Tibial nerve (tissue), 4 donors: ENCODE measurements around the gene GMEB2. TPM values are rescaled to one million over a fixed set of nuclear protein-coding genes. Genes with fewer than 3 reads are reported as not detected.

Source experiments
- DNase-seq, 2 donors: peaks; one replicate each; pipeline ENCODE4 v3.0.0-alpha.2; 2019; ENCODE audit warnings: low spot score in 2 of 2
- H3K27ac ChIP-seq, 4 donors: fragments of 200-600 bp; sonication (generic) in 3 of 4; one replicate each; pipeline ENCODE4 v1.5.1; 2017 to 2019; ENCODE audit warnings: mild to moderate bottlenecking in 1 of 4
- H3K27me3 ChIP-seq, 2 donors: fragments of 200-600 bp; sonication (generic) in 1 of 2; one replicate each; pipeline versions ENCODE4 v1.5.1 to v1.6.0; 2017 to 2019
- H3K36me3 ChIP-seq, 3 donors: fragments of 200-600 bp; sonication (generic); one replicate each; pipeline ENCODE4 v1.5.1; 2018 to 2019
- H3K4me1 ChIP-seq, 4 donors: fragments of 200-600 bp; sonication (generic) in 3 of 4; one replicate each; pipeline ENCODE4 v1.5.1; 2017 to 2019
- H3K4me3 ChIP-seq, 4 donors: fragments of 200-600 bp; sonication (generic) in 3 of 4; one replicate each; pipeline ENCODE4 v1.5.1; 2017 to 2019; ENCODE audit warnings: mild to moderate bottlenecking in 1 of 4, moderate library complexity in 1 of 4
- H3K9me3 ChIP-seq, 4 donors: fragments of 200-600 bp; sonication (generic) in 3 of 4; one replicate each; pipeline ENCODE4 v1.5.1; 2017 to 2019
- EP300 ChIP-seq, 2 donors: sonication (generic); formaldehyde crosslinking; IDR thresholded peaks; one replicate each; pipeline ENCODE4 v1.6.1; 2017; ENCODE audit warnings: antibody characterized with exemption in 2 of 2, mild to moderate bottlenecking in 1 of 2
- POLR2A ChIP-seq, 2 donors: fragments of 450-650 bp; IDR thresholded peaks; one replicate each; pipeline ENCODE4 v1.6.1; 2017; ENCODE audit warnings: antibody characterized with exemption in 2 of 2, mild to moderate bottlenecking in 2 of 2, moderate library complexity in 2 of 2
- WGBS, 2 donors: methylation state at CpG; one replicate each; pipeline ENCODE4 v1.1.5; 2018; 5-methylcytosine and 5-hydroxymethylcytosine counted together
- total RNA-seq, 4 donors: library from RNA; depleted of rRNA; stranded (reverse); fragments of >200 nt; gene quantifications; one replicate each; pipeline ENCODE4 v1.1.0, GENCODE V29; 2016
- TF ChIP-seq, protein P1 (sequence below), 5 experiments: fragments of 200-600 bp in 3 of 5; fragments of 450-650 bp in 2 of 5; sonication (generic) in 3 of 5; IDR thresholded peaks; one replicate each; pipeline ENCODE4 v1.5.1; 2016 to 2019; ENCODE audit warnings: antibody characterized with exemption in 5 of 5, mild to moderate bottlenecking in 3 of 5, moderate library complexity in 2 of 5

Gene GMEB2
- total RNA-seq, 4 donors from 2014 or later: 12.5 to 14.7 (median 13.7) TPM

DNA sequence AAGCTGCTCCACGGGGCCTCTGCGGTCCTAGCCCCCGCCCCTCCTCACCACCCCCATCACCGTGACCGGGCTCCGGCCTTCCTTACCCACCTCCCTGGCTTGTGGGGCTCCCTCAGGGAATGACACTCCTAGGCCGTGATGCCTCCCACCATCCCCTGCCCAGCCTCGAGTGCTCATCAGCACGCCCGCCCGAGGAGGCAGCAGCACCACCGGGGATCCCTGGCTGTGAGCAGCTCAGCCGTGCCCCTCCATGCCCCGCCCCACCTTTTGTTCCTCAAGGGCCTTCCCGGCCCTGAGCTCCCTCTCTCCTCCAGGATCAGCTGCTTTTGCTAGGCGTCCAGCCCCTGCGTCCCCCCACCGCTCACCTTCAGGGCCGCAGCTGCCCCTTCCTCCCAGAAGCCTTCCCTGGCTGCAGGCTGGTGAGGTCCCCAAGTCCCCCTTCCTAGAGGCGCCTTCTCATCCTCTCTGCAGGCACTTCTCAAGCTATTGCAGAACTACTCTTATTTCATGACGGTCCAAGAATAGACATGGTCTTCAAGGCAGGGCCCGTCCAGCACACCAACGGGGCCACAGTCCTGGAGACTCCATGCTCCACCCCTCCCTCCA lies 69.9 kb downstream of the GMEB2 start:
- no peak for DNase-seq
- H3K27me3 ChIP-seq: no peaks in the 10 kb centered on the region
- H3K4me1 ChIP-seq: peaks cover 0 to 23% (median 13%) of the 10 kb centered on the region in 4 donors
- H3K4me3 ChIP-seq: no peak overlapping the region
- TF ChIP-seq POLR2A (IDR thresholded peaks at IDR 0.05) (no peak), EP300 (IDR thresholded peaks at IDR 0.05) (no peak)
- TF ChIP-seq, protein P1, sequence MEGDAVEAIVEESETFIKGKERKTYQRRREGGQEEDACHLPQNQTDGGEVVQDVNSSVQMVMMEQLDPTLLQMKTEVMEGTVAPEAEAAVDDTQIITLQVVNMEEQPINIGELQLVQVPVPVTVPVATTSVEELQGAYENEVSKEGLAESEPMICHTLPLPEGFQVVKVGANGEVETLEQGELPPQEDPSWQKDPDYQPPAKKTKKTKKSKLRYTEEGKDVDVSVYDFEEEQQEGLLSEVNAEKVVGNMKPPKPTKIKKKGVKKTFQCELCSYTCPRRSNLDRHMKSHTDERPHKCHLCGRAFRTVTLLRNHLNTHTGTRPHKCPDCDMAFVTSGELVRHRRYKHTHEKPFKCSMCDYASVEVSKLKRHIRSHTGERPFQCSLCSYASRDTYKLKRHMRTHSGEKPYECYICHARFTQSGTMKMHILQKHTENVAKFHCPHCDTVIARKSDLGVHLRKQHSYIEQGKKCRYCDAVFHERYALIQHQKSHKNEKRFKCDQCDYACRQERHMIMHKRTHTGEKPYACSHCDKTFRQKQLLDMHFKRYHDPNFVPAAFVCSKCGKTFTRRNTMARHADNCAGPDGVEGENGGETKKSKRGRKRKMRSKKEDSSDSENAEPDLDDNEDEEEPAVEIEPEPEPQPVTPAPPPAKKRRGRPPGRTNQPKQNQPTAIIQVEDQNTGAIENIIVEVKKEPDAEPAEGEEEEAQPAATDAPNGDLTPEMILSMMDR (IDR thresholded peaks at IDR 0.05): no peak
- H3K36me3 ChIP-seq: peaks cover 0 to 44% (median 4%) of the 10 kb centered on the region in 3 donors
- H3K9me3 ChIP-seq: no peaks in the 10 kb centered on the region
- H3K27ac ChIP-seq: no peak overlapping the region
- WGBS, 2 donors: 57 to 66% methylated on average over 21 to 23 of the region's 23 CpGs

- H3K27ac ChIP-seq: no peak overlapping the region
- peaks cover 0 to 32% (median 4%) of the 10 kb centered on the region in 3 donors for H3K36me3 ChIP-seq
- no peak overlapping the region for H3K4me3 ChIP-seq
- no peak for DNase-seq
- H3K9me3 ChIP-seq: no peaks in the 10 kb centered on the region
- H3K27me3 ChIP-seq: no peaks in the 10 kb centered on the region
- peaks cover 0 to 23% (median 13%) of the 10 kb centered on the region in 4 donors for H3K4me1 ChIP-seq
- 92 to 95% methylated on average over 33 to 35 of the region's 45 CpGs for WGBS, 2 donors
- TF ChIP-seq EP300 (IDR thresholded peaks at IDR 0.05) (no peak), POLR2A (IDR thresholded peaks at IDR 0.05) (no peak)
- TF ChIP-seq, protein P1 (IDR thresholded peaks at IDR 0.05): no peak
Observed at GRCh38 chr20:63555661-63556381, 71.1 kb downstream of the GMEB2 start.

GRCh38 chr20:63554361-63555278 lies 72.3 kb downstream of the GMEB2 start:
- TF ChIP-seq EP300 (IDR thresholded peaks at IDR 0.05) (no peak), POLR2A (IDR thresholded peaks at IDR 0.05) (no peak)
- TF ChIP-seq, protein P1 (IDR thresholded peaks at IDR 0.05): no peak
- WGBS, 2 donors: 74 to 75% methylated on average over 20 to 21 of the region's 38 CpGs
- no peaks in the 10 kb centered on the region for H3K9me3 ChIP-seq
- DNase-seq: no peak
- H3K27me3 ChIP-seq: peaks cover 0 to 12% of the 10 kb centered on the region in 2 donors
- H3K27ac ChIP-seq: peak overlapping the region in 2 of 4 donors; percentile 50 to 58
- peak overlapping the region; percentile 25 to 68 (median 55) for H3K4me3 ChIP-seq
- peaks cover 0 to 20% (median 0%) of the 10 kb centered on the region in 3 donors for H3K36me3 ChIP-seq
- H3K4me1 ChIP-seq: peaks cover 0 to 23% (median 13%) of the 10 kb centered on the region in 4 donors

DNA sequence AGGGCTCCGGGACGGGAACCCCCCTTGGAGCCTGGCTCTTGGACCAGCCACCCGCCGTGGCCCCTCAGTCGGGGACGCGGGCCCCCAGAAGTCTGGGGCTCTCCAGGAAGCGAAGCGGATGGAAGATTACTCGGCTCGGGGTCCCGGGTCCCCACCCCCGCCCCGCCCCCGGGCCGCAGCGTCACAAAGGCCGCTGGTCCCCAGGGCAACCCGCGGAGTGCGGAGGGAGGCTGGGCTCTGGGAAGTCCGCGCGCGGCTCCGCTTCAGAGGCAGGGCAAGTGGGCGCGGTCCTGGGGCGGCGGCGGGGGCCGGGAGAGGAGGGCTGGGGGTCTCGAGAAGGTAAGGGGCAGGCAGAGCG lies 73.0 kb downstream of the GMEB2 start, which contains the start of gene FNDC11:
Gene FNDC11 (plus strand): TSS at position 227 of the 358 bp plus-strand sequence. CDS start 1,505 bp downstream, outside the sequence.
- Histone ChIP-seq H3K36me3 (peaks cover 0 to 16% (median 0%) of the 10 kb centered on the region in 3 donors), H3K4me1 (peaks cover 0 to 23% (median 13%) of the 10 kb centered on the region in 4 donors), H3K9me3 (no peaks in the 10 kb centered on the region), H3K4me3 (peak within 1 kb of the TSS; percentile 25 to 68 (median 55)), H3K27ac (peak within 1 kb of the TSS in 2 of 4 donors; percentile 50 to 58), H3K27me3 (peaks cover 0 to 18% of the 10 kb centered on the region in 2 donors)
- TF ChIP-seq, protein P1 (IDR thresholded peaks at IDR 0.05): no peak
- TF ChIP-seq EP300 (IDR thresholded peaks at IDR 0.05) (no peak), POLR2A (IDR thresholded peaks at IDR 0.05) (no peak)
- no peak for DNase-seq
- WGBS, 2 donors: 0 to 1% methylated on average over 9 to 18 of the region's 34 CpGs
